HG02798 (cell line): ENCODE data around the gene LACC1.
A peak's percentile ranks its signal among the peaks of the same experiment; 100 is the strongest.

Experiments used
- ATAC-seq: cut with Tn5 transposase; IDR thresholded peaks from one replicate; pipeline ENCODE4 v1.9.1; 2021; ENCODE audit warnings: mild to moderate bottlenecking; ENCODE audit not compliant: unreplicated experiment, poor library complexity

LACC1 gene

GRCh38 chr13:43879755-43880181 is at the start of gene LACC1:
Gene LACC1, plus strand, starts transcription at chr13:43879904. Its CDS starts 1,082 bp downstream, at chr13:43880986.
- peak; percentile 44 for ATAC-seq

GRCh38 chr13:43830497-43830881 is 49.2 kb upstream of the LACC1 start:
- ATAC-seq, result no peak

- ATAC-seq, result no peak
Observed at GRCh38 chr13:43831088-43831487, 48.6 kb upstream of the LACC1 start.

GRCh38 chr13:43835701-43836100 is 44.0 kb upstream of the LACC1 start:
- no peak for ATAC-seq

GRCh38 chr13:43838909-43839308 is 40.8 kb upstream of the LACC1 start:
- no peak for ATAC-seq

GRCh38 chr13:43846496-43847158 is 33.1 kb upstream of the LACC1 start:
- no peak for ATAC-seq

GRCh38 chr13:43848001-43848649 is 31.6 kb upstream of the LACC1 start:
- ATAC-seq, result no peak

GRCh38 chr13:43850873-43851272 is 28.8 kb upstream of the LACC1 start:
- ATAC-seq, result no peak

- no peak for ATAC-seq
Observed at GRCh38 chr13:43852923-43853404, 26.7 kb upstream of the LACC1 start.

- ATAC-seq, result no peak
Observed at GRCh38 chr13:43861863-43862262, 17.8 kb upstream of the LACC1 start.

GRCh38 chr13:43864921-43865320 is 14.8 kb upstream of the LACC1 start:
- ATAC-seq, result no peak

- ATAC-seq, result no peak
Observed at GRCh38 chr13:43865892-43866291, 13.8 kb upstream of the LACC1 start.

- ATAC-seq, result no peak
Observed at GRCh38 chr13:43872181-43872580, 7.5 kb upstream of the LACC1 start.

- ATAC-seq, result no peak
Observed at GRCh38 chr13:43874504-43875092, 5.1 kb upstream of the LACC1 start.

GRCh38 chr13:43876366-43876765 is 3.3 kb upstream of the LACC1 start:
- ATAC-seq, result no peak

GRCh38 chr13:43877326-43877725 is 2.4 kb upstream of the LACC1 start:
- ATAC-seq, result no peak

- ATAC-seq, result no peak
Observed at GRCh38 chr13:43877766-43878165, 1.9 kb upstream of the LACC1 start.

- peak; percentile 78 for ATAC-seq
Observed at GRCh38 chr13:43878892-43879754, 581 bp upstream of the LACC1 start, which contains the start of gene CCDC122. Gene CCDC122, minus strand, starts transcription at chr13:43879740. Its CDS starts 10,364 bp downstream, at chr13:43869376.

- ATAC-seq, result no peak
Observed at GRCh38 chr13:43880214-43880855, 631 bp downstream of the LACC1 start.

GRCh38 chr13:43880926-43881325 is 1.2 kb downstream of the LACC1 start:
- ATAC-seq, result no peak
